Thymus (tissue), 11 donors: ENCODE measurements around the gene CNNM2. TPM values are rescaled to one million over a fixed set of nuclear protein-coding genes. Genes with fewer than 3 reads are reported as not detected.
"Not testable (repeated sequence)": the region's sequence is repeated elsewhere in the genome, so short reads cannot be mapped to it uniquely, and the experiment has no call there.

Experiments
- DNase-seq, 9 donors: peaks; one replicate each; pipeline ENCODE4 v3.0.0-alpha.2; 2013; ENCODE audit warnings: low spot score in 9 of 9, low read depth in 6 of 9, missing footprints in 1 of 9
- H3K27ac ChIP-seq, 2 donors: one replicate each; pipeline ENCODE4 v1.5.1; 2013; ENCODE audit warnings: control low read depth in 1 of 2, low read depth in 1 of 2, low read length in 1 of 2, mild to moderate bottlenecking in 1 of 2, moderate library complexity in 1 of 2
- H3K27me3 ChIP-seq, 2 donors: one replicate each; pipeline ENCODE4 v1.5.1; 2013; ENCODE audit warnings: low read length in 1 of 2; ENCODE audit not compliant: control insufficient read depth in 2 of 2, insufficient read depth in 1 of 2
- H3K36me3 ChIP-seq, 2 donors: one replicate each; pipeline ENCODE4 v1.5.1; 2013; ENCODE audit warnings: low read length in 1 of 2, mild to moderate bottlenecking in 1 of 2, moderate library complexity in 1 of 2; ENCODE audit not compliant: control insufficient read depth in 2 of 2, insufficient read depth in 2 of 2
- H3K4me1 ChIP-seq, 2 donors: one replicate each; pipeline ENCODE4 v1.5.1; 2013; ENCODE audit warnings: low read length in 2 of 2; ENCODE audit not compliant: control insufficient read depth in 2 of 2, insufficient read depth in 2 of 2
- H3K4me3 ChIP-seq, 2 donors: one replicate each; pipeline ENCODE4 v1.5.1; 2013; ENCODE audit warnings: low read length in 2 of 2, control low read depth in 1 of 2, mild to moderate bottlenecking in 1 of 2
- H3K9me3 ChIP-seq, 2 donors: one replicate each; pipeline ENCODE4 v1.5.1; 2013; ENCODE audit warnings: low read length in 1 of 2, mild to moderate bottlenecking in 1 of 2; ENCODE audit not compliant: control insufficient read depth in 2 of 2, insufficient read depth in 1 of 2
- WGBS: extraction: QIAGEN DNeasy Blood & Tissue Kit; methylation state at CpG from one replicate; pipeline ENCODE4 v1.1.7; 2013; 5-methylcytosine and 5-hydroxymethylcytosine counted together
- polyA plus RNA-seq: library from polyadenylated mRNA; stranded (reverse); fragments of 200-250 nt; gene quantifications from one replicate; pipeline ENCODE4 v1.2.3, GENCODE V29; 2013
- total RNA-seq: library from RNA; stranded (reverse); fragments of 120-200 nt; gene quantifications from one replicate; pipeline ENCODE4 v1.2.4, GENCODE V29; 2013
- donor health status: healthy.

Gene CNNM2
- total and polyA plus RNA-seq, 2 donors: 1.5 to 2.1 TPM

DNA sequence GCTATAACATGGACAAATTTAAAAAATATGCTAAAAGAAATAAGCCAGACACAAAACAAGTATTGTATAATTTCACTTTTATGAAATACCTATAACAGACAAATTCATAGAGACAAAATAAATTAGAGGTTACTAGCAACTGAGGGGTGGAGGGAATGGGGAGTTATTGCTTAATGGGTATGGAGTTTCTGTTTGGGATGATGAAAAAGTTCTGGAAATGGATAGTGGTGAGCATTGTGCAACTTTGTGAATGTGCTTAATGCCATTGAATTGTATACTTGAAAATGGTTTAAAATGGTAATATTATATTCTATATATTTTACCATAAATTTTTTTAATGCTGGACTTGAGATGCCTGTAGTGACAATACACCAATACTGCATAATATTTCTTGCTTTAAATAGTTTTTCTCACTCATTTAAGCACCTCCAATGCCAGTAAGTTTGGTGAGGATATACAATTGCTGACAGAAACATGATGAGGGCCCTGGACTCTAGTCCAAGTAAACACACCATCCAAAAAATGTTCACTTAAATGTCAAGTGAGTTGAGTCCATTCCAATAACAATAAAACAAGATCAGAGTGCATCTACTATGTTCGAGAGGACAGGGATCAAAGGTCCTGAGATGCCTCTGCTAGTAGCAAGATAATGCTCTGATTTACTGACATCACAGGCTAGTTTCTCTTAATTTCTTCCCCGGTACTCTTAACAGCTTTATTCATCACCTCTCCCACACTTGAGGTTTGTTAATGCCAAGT, 203.1 kb downstream of the CNNM2 start:
- Histone ChIP-seq H3K27ac (no peak overlapping the region), H3K4me3 (no peak overlapping the region), H3K9me3 (no peaks in the 10 kb centered on the region), H3K36me3 (peaks cover 0 to 11% of the 10 kb centered on the region in 2 donors), H3K4me1 (no peaks in the 10 kb centered on the region), H3K27me3 (no peaks in the 10 kb centered on the region)
- 95% methylated on average over 2 of the region's 2 CpGs for WGBS
- DNase-seq: no peak

DNA sequence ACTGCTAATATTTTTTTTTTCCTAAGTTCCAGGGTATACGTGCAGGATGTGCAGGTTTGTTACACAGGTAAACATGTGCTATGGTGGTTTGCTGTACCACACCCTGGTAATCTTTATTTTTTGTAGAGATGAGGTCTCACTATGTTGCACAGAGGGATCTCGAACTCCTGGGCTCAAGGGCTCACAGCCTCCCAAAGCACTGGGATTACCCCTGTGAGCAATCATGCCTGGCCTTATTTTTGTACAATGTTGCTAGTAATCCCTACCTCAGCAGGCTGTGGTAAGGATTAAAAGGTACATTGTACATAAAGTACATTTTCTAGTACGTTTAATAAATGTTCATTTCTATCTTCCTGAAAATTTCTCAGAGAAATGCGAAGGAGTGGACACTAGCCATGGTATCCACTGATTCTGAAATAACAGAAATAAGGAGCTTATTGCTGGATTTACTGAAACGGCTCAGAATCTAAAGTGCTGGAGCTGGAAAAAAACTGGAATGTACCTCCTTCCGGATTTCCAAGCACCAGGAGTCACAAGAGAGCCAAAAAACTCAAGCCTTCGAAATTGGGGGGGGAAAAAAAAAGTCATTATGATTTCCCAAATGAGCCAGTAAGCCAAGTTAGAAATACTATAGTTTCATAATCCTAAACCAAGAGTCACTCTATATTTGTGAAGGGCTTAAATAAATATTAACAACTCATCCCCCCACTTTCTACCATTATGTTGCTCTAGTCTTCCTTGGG, 205.4 kb downstream of the CNNM2 start:
- Histone ChIP-seq H3K9me3 (no peaks in the 10 kb centered on the region), H3K4me3 (no peak overlapping the region), H3K4me1 (no peaks in the 10 kb centered on the region), H3K27me3 (no peaks in the 10 kb centered on the region), H3K36me3 (peaks cover 0 to 9% of the 10 kb centered on the region in 2 donors), H3K27ac (no peak overlapping the region)
- 96% methylated on average over 7 of the region's 7 CpGs for WGBS
- DNase-seq: no peak

DNA sequence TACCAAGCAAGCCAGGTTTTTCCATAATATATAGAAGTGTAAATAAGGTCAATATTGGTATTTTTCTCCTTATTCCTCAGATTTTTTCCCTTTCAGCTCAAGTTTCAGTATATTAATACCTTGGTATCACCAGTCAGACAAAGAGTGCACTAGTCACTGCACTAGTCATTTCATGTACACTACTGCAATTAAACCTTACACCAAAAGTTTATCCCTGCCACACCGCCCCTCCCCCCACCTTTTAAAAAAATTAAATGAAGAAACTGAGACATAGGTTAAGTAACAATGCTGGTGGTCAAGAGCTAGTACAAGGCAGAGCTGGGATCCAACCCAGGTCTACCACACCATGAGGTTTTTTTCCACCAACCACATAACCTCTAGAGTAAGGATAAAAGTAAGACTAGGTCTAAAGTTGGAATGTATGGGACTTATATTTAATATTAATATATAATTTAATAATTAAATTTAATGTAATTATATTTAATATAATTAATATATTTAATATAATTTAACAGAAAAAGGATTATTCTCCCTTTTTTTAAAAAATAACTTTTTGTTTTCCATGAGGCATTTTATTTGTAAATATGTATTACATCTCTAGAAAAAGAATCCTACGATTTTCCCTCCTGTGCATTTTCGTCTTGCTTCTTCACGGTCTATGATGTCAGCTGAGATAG, 206.5 kb downstream of the CNNM2 start:
- 96% methylated on average over 4 of the region's 4 CpGs for WGBS
- no peak for DNase-seq
- Histone ChIP-seq H3K9me3 (no peaks in the 10 kb centered on the region), H3K27ac (no peak overlapping the region), H3K27me3 (no peaks in the 10 kb centered on the region), H3K4me1 (no peaks in the 10 kb centered on the region), H3K36me3 (peaks cover 0 to 5% of the 10 kb centered on the region in 2 donors), H3K4me3 (no peak overlapping the region)

DNA sequence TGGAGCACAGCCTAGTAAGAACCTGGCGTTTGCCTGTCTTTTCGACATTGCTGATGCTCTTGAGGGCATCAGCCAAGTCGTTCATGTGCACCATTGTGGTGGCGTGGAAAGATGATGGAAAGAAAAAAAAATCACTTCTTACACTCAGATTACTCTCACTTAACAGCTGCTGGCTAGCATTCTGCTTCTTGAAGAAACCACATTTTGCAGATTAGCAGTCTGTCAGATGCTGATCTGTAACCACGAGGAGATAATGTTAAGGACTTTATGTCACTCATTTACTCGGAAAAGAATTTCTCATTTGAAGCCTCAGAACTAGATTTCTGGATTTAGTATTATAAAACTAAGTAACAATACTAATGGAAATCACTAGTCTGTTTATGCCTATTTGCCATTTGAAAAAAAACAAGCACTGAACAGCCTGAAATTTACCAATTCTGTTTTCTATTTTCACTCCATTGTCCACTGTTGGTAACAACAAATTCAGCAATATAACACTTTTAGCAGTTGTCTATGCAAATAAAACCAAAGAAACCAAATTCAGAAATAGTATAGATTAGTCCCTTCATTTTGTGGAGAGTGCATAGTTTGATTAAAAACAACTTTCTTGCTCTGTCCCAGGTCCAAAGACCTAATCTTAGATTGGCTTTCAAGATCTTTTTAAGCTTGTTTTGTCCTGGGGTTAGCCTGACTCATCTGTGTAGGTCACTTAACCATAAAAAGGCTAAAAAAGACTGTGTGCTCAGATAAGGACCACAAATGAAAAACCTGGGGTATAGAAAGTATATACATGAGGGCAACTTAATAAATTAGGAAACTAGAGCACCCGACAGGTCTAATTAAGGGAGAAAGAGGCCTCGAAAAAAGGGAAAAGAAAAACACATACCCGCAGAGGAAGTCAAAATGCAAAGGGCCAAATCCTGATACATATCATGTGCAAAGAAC, 207.5 kb downstream of the CNNM2 start:
- no peaks in the 10 kb centered on the region for H3K4me1 ChIP-seq

DNA sequence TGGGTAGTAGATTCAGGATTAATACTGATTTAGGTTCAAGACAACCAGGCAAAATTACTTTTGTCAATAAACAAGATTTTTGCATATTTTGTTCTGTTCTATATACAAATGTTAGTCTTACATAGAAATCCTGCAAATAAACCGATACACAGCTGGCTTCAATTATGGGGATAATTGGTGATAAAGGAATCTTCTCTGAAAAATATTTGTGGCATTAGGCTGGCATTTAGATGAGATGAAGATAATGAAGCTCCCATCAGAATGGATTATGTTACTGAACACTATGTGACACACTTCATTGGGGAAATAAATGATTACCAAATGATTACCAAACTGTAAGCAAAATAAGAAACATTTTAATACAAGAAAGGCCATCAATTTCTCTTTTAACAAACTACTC, 209.1 kb downstream of the CNNM2 start:
- Histone ChIP-seq H3K27ac (no peak overlapping the region), H3K9me3 (no peaks in the 10 kb centered on the region), H3K4me1 (no peaks in the 10 kb centered on the region), H3K4me3 (no peak overlapping the region), H3K27me3 (no peaks in the 10 kb centered on the region), H3K36me3 (peaks cover 3 to 5% of the 10 kb centered on the region in 2 donors)
- no peak for DNase-seq
- WGBS: 99% methylated on average over 1 of the region's 1 CpG

More for the DNA sequence above, 207.5 kb downstream of the CNNM2 start:
- peak overlapping the region in 1 of 2 donors; percentile 4 for H3K27ac ChIP-seq
- no peaks in the 10 kb centered on the region for H3K9me3 ChIP-seq
- DNase-seq: peak in 2 of 9 donors; percentile 2 to 31
- H3K36me3 ChIP-seq: peaks cover 0 to 5% of the 10 kb centered on the region in 2 donors
- H3K4me3 ChIP-seq: no peak overlapping the region
- WGBS: 46% methylated on average over 9 of the region's 9 CpGs
- no peaks in the 10 kb centered on the region for H3K27me3 ChIP-seq

DNA sequence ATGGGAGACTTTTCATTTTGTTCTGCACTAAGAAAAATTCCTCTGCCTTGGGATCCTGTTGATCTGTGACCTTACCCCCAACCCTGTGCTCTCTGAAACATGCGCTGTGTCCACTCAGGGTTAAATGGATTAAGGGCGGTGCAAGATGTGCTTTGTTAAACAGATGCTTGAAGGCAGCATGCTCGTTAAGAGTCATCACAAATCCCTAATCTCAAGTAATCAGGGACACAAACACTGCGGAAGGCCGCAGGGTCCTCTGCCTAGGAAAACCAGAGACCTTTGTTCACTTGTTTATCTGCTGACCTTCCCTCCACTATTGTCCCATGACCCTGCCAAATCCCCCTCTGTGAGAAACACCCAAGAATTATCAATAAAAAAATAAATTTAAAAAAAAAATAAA, 212.1 kb downstream of the CNNM2 start:
- H3K27ac ChIP-seq, H3K27me3 ChIP-seq, H3K9me3 ChIP-seq, DNase-seq, H3K4me1 ChIP-seq, H3K4me3 ChIP-seq: not testable (repeated sequence)
- 96% methylated on average over 4 of the region's 5 CpGs for WGBS
- H3K36me3 ChIP-seq: peaks cover 6 to 14% of the 10 kb centered on the region in 2 donors

DNA sequence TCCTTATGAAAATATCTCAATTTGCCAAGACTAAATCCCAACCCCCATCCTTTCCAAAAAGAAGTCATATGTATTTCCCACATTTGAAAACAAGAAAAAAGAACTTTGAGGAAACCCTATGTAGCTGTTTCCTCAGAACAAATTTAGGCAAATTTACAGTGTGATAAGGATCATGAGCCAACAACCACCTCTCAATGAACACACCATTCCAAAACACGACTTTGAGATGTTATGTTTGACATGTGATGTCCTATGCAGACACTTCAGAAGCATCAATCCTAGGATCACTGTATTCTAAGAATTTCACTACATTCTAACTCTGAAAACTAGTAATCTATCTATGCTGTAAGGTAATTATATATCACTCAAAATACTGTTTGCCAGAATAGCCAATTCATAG, 212.8 kb downstream of the CNNM2 start:
- peaks cover 7 to 21% of the 10 kb centered on the region in 2 donors for H3K36me3 ChIP-seq
- H3K27ac ChIP-seq: no peak overlapping the region
- H3K27me3 ChIP-seq: no peaks in the 10 kb centered on the region
- no peak overlapping the region for H3K4me3 ChIP-seq
- WGBS: 90% methylated on average over 1 of the region's 1 CpG
- DNase-seq: no peak
- H3K9me3 ChIP-seq: no peaks in the 10 kb centered on the region
- no peaks in the 10 kb centered on the region for H3K4me1 ChIP-seq

DNA sequence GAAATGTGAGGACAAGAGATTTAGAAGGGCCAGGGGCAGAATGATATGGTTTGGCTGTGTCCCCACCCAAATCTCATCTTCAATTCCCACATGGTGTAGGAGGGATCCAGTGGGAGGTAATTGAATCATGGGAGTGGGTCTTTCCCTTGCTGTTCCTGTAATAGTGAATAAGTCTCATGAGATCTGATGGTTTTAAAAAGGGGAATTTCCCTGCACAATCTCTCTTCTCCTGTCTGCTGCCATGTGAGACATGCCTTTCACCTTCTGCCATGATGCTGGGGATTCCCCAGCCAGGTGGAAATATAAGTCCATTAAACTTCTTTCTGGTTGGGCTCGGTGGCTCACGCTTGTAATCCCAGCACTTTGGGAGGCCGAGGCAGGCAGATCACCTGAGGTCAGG, 217.1 kb downstream of the CNNM2 start:
- DNase-seq, H3K27ac ChIP-seq, H3K27me3 ChIP-seq, H3K4me1 ChIP-seq, H3K4me3 ChIP-seq, H3K9me3 ChIP-seq: not testable (repeated sequence)
- 86% methylated on average over 3 of the region's 3 CpGs for WGBS
- H3K36me3 ChIP-seq: peaks cover 27 to 28% of the 10 kb centered on the region in 2 donors
